HepG2 (cell line): ENCODE results near the gene SYN1. TPM values are rescaled to one million over a fixed set of nuclear protein-coding genes. Genes with fewer than 3 reads are reported as not detected.

Experiments
- ATAC-seq: fragments of 200-7000 bp; cut with Tn5 transposase; 3 replicates; pipeline ENCODE4 v1.9.1; 2020; ENCODE audit warnings: mild to moderate bottlenecking, moderate library complexity
- BruUV-seq: library from RNA; stranded (reverse); fragments of 400-500 nt; replicated peaks from 2 replicates; lab custom pipeline; 2021; lab: Mats Ljungman, UMichigan
- CTCF ChIA-PET: fragments of 300-600 bp; formaldehyde crosslinking; extraction: SDS; loops from one replicate; lab custom pipeline; 2021; ENCODE audit warnings: low total read pairs, inconsistent platforms, low intra/inter-chr PET ratio; lab: Yijun Ruan, JAX
- POLR2A ChIA-PET: fragments of 350-600 bp; sonication (Branson Sonifier 250); formaldehyde crosslinking; loops from one replicate; lab custom pipeline; 2020; ENCODE audit warnings: antibody characterized with exemption, inconsistent platforms; lab: Yijun Ruan, JAX
- DNase-seq: peaks from one replicate; pipeline ENCODE4 v3.0.0-alpha.2; 2015; ENCODE audit warnings: low spot score
- FAIRE-seq: peaks from 3 replicates; lab custom pipeline; 2011; peaks lifted over from hg19 to GRCh38; lab: Jason Lieb, UNC
- H2AFZ ChIP-seq: one replicate; pipeline ENCODE4 v1.6.1; 2011; ENCODE audit warnings: low read length, inconsistent platforms
- H3K27ac ChIP-seq: fragments of 300-600 bp; 3 replicates; pipeline ENCODE4 v1.8.0; 2011; ENCODE audit warnings: mixed run types, mild to moderate bottlenecking, mixed read lengths, low read length, inconsistent platforms; ENCODE audit not compliant: insufficient read depth; ENCODE audit errors: extremely low read length
- H3K27me3 ChIP-seq, 2 experiments: fragments of 200-600 bp in 1 of 2; 2 replicates in 1 of 2; 3 replicates in 1 of 2; pipeline versions ENCODE4 v1.6.0 to v1.8.0; 2011; ENCODE audit warnings: low read length in 2 of 2, mild to moderate bottlenecking in 2 of 2, moderate library complexity in 2 of 2, inconsistent platforms in 1 of 2; ENCODE audit not compliant: insufficient read depth in 2 of 2, control insufficient read depth in 1 of 2
- H3K36me3 ChIP-seq, 2 experiments: fragments of 200-600 bp in 1 of 2; replicated peaks in 1 of 2; 2 replicates in 1 of 2; 3 replicates in 1 of 2; pipeline versions ENCODE4 v1.5.1 to v1.8.0; 2011; ENCODE audit warnings: low read length in 2 of 2, inconsistent platforms in 1 of 2; ENCODE audit not compliant: insufficient read depth in 2 of 2, control insufficient read depth in 1 of 2
- H3K4me1 ChIP-seq: 2 replicates; pipeline ENCODE4 v1.5.1; 2012; ENCODE audit warnings: low read length, inconsistent platforms; ENCODE audit not compliant: insufficient read depth
- H3K4me2 ChIP-seq: 2 replicates; pipeline ENCODE4 v1.6.0; 2011; ENCODE audit warnings: low read depth, low read length, inconsistent platforms
- H3K4me3 ChIP-seq, 3 experiments: fragments of 200-600 bp in 1 of 3; sonication (generic), shearing (Covaris generic) in 1 of 3; replicated peaks in 1 of 3; 2 replicates each; pipeline ENCODE4 v1.5.1; 2011 to 2016; ENCODE audit warnings: low read length in 3 of 3, inconsistent platforms in 2 of 3, low read depth in 2 of 3, mild to moderate bottlenecking in 2 of 3, control low read depth in 1 of 3, mixed read lengths in 1 of 3; ENCODE audit not compliant: insufficient read depth in 1 of 3
- H3K79me2 ChIP-seq: one replicate; pipeline ENCODE4 v1.6.1; 2011; ENCODE audit warnings: low read length, inconsistent platforms; ENCODE audit not compliant: insufficient read depth
- H3K9ac ChIP-seq: 2 replicates; pipeline ENCODE4 v1.6.0; 2011; ENCODE audit warnings: mild to moderate bottlenecking, low read depth, low read length, inconsistent platforms; ENCODE audit not compliant: insufficient read depth
- H3K9me3 ChIP-seq: 2 replicates; pipeline ENCODE4 v1.5.1; 2012; ENCODE audit warnings: mild to moderate bottlenecking, low read length
- H4K20me1 ChIP-seq: 2 replicates; pipeline ENCODE4 v1.6.0; 2011; ENCODE audit warnings: inconsistent platforms, mild to moderate bottlenecking, low read length, moderate library complexity; ENCODE audit not compliant: insufficient read depth
- HES4 ChIP-seq: sonication (generic); formaldehyde crosslinking; IDR thresholded peaks from 2 replicates; pipeline ENCODE4 v1.9.0; 2021; ENCODE audit warnings: mild to moderate bottlenecking, missing genetic modification reagents, borderline replicate concordance
- HMG20A ChIP-seq: IDR thresholded peaks from 2 replicates; pipeline ENCODE4 v1.6.1; 2016; ENCODE audit warnings: borderline replicate concordance
- KDM2A ChIP-seq: sonication (generic); formaldehyde crosslinking; IDR thresholded peaks from 2 replicates; pipeline ENCODE4 v1.4.0; 2020; ENCODE audit warnings: low read depth, missing genetic modification reagents, borderline replicate concordance
- NFKB2 ChIP-seq: sonication (generic); formaldehyde crosslinking; IDR thresholded peaks from 2 replicates; pipeline ENCODE4 v1.4.0; 2020; ENCODE audit warnings: missing genetic modification reagents, borderline replicate concordance
- RARA ChIP-seq: IDR thresholded peaks from 2 replicates; pipeline ENCODE4 v1.6.1; 2016; ENCODE audit warnings: missing genetic modification reagents, missing compliant biosample characterization
- SNAI1 ChIP-seq: sonication (generic); formaldehyde crosslinking; IDR thresholded peaks from 2 replicates; pipeline ENCODE4 v1.5.0; 2020; ENCODE audit warnings: mild to moderate bottlenecking, missing genetic modification reagents, borderline replicate concordance
- ZNF121 ChIP-seq: sonication (generic); formaldehyde crosslinking; IDR thresholded peaks from 2 replicates; pipeline ENCODE4 v1.5.0; 2020; ENCODE audit warnings: mild to moderate bottlenecking, missing genetic modification reagents
- ZNF256 ChIP-seq: sonication (generic); formaldehyde crosslinking; conservative IDR thresholded peaks from 2 replicates; pipeline ENCODE4 v1.4.0; 2020; ENCODE audit warnings: missing genetic modification reagents
- ZNF383 ChIP-seq: sonication (generic); formaldehyde crosslinking; IDR thresholded peaks from 2 replicates; pipeline ENCODE4 v1.4.0; 2020; ENCODE audit warnings: missing genetic modification reagents, mild to moderate bottlenecking, borderline replicate concordance
- ZNF609 ChIP-seq: sonication (generic); formaldehyde crosslinking; IDR thresholded peaks from 2 replicates; pipeline ENCODE4 v1.4.0; 2020; ENCODE audit warnings: mild to moderate bottlenecking, missing genetic modification reagents, borderline replicate concordance
- ZNF674 ChIP-seq: sonication (generic); formaldehyde crosslinking; IDR thresholded peaks from 2 replicates; pipeline ENCODE4 v1.5.0; 2020; ENCODE audit warnings: low read depth, mild to moderate bottlenecking, missing genetic modification reagents
- ZSCAN21 ChIP-seq: sonication (generic); formaldehyde crosslinking; IDR thresholded peaks from 2 replicates; pipeline ENCODE4 v1.8.0; 2022; ENCODE audit warnings: mild to moderate bottlenecking, missing genetic modification reagents, moderate library complexity, borderline replicate concordance
- WGBS: methylation state at CpG from one replicate; pipeline ENCODE4 v1.1.6; 2017; ENCODE audit warnings: low lambda C conversion rate; 5-methylcytosine and 5-hydroxymethylcytosine counted together
- in situ Hi-C: cut with HindIII; loops from 2 replicates; pipeline ENCODE4 v1.10.0; 2017; ENCODE audit warnings: low pct_unique_long_range_greater_than_20kb; ENCODE audit not compliant: extremely low pct_ligation_motif_present
- intact Hi-C: fragments of 100-400 bp; cut with micrococcal nuclease; formaldehyde crosslinking; loops from one replicate; pipeline ENCODE4 v1.10.0; 2022; ENCODE audit not compliant: unreplicated experiment
- polyA plus RNA-seq, 8 experiments: library from polyadenylated mRNA; depleted of rRNA in 3 of 8; stranded (reverse) in 7 of 8; unstranded in 1 of 8; fragments of >200 nt; fragmentation: Illumina TruSeq in 4 of 8; extraction: Trizol in 4 of 8; gene quantifications; 2 replicates each; pipeline versions ENCODE4 v1.2.1 to v1.2.3, GENCODE V29; 2011 to 2016; ENCODE audit warnings: low read depth in 4 of 8, missing spikeins in 1 of 8, mixed read lengths in 1 of 8; ENCODE audit not compliant: insufficient read depth in 1 of 8
- total RNA-seq, 5 experiments: library from RNA; depleted of rRNA; stranded (reverse); fragments of >200 nt; fragmentation: Illumina TruSeq; extraction: Trizol; gene quantifications; 2 replicates each; pipeline ENCODE4 v1.2.3, GENCODE V29; 2016; ENCODE audit warnings: low read depth in 1 of 5
- TF ChIP-seq, protein P1 (sequence below): sonication (generic); formaldehyde crosslinking; IDR thresholded peaks from 2 replicates; pipeline ENCODE4 v1.8.0; 2022; ENCODE audit warnings: low read depth, missing genetic modification reagents

SYN1 gene
- total and polyA plus RNA-seq, 2 of the 13 experiments (the other 11 are each of a cell fraction or from before 2014, with no cell fraction given), result not detected

DNA sequence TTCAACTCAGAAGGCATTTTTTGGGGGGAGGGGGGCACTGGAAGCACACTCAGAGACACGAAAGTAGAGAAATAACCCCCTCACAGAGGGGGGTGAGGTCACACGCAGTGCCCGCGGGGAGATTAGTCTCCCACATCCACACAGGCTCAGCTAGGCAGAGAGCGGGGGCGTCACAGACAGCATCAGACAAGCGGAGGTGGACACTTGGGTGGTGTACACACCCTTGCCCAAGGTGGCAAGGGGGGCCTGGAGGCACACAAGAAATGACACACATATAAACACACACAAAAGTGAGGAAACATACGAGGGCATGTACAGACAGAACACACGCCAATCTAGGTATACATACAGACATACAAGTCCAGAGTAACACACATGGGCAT, 637 bp upstream of the SYN1 start:
- H3K4me3 ChIP-seq, result no peak overlapping the region
- H3K9ac ChIP-seq, result no peak overlapping the region
- H3K9me3 ChIP-seq, result no peaks in the 10 kb centered on the region
- no peaks in the 10 kb centered on the region for H3K79me2 ChIP-seq
- intact Hi-C loops (no loop called here), in situ Hi-C loops (no loop called here)
- no peak overlapping the region for H3K4me2 ChIP-seq
- H4K20me1 ChIP-seq, result no peaks in the 10 kb centered on the region
- ChIA-PET POLR2A (no interaction called here), CTCF (no interaction called here)
- ATAC-seq (no peak), FAIRE-seq (no peak), DNase-seq (no peak)
- H3K36me3 ChIP-seq, result no peaks in the 10 kb centered on the region
- 87% methylated on average over 9 of the region's 9 CpGs for WGBS
- no peak overlapping the region for H3K27ac ChIP-seq
- no TSS peak for BruUV-seq
- H2AFZ ChIP-seq, result no peak overlapping the region
- peaks cover 0 to 9% of the 10 kb centered on the region in 2 experiments; a peak in 1 of 5 replicates for H3K27me3 ChIP-seq
- H3K4me1 ChIP-seq, result no peaks in the 10 kb centered on the region
- TF ChIP-seq HMG20A (CRISPR knock-in tag) (no peak), ZNF121 (CRISPR knock-in tag) (no peak)

GRCh38 chrX:47618923-47619485, 653 bp downstream of the SYN1 start:
- Histone ChIP-seq H3K9ac (no peak overlapping the region), H3K27ac (no peak overlapping the region), H3K36me3 (no peaks in the 10 kb centered on the region), H2AFZ (no peak overlapping the region), H3K27me3 (peaks cover 0 to 6% of the 10 kb centered on the region in 2 experiments; a peak in 1 of 5 replicates), H3K9me3 (no peaks in the 10 kb centered on the region), H4K20me1 (no peaks in the 10 kb centered on the region), H3K4me2 (no peak overlapping the region), H3K4me3 (no peak overlapping the region), H3K4me1 (no peaks in the 10 kb centered on the region), H3K79me2 (no peaks in the 10 kb centered on the region)
- intact Hi-C loops (no loop called here), in situ Hi-C loops (no loop called here)
- ATAC-seq (no peak), DNase-seq (no peak), FAIRE-seq (no peak)
- POLR2A ChIA-PET, result no interaction called here
- CTCF ChIA-PET, result no interaction called here
- 59% methylated on average over 18 of the region's 32 CpGs for WGBS
- BruUV-seq, result no TSS peak
- TF ChIP-seq ZNF256 (CRISPR knock-in tag) (no peak), RARA (CRISPR knock-in tag) (no peak), ZNF383 (CRISPR knock-in tag) (no peak), ZNF609 (no peak), NFKB2 (no peak), SNAI1 (no peak), ZNF674 (no peak), ZSCAN21 (CRISPR knock-in tag) (no peak), HES4 (CRISPR knock-in tag) (no peak), KDM2A (CRISPR knock-in tag) (no peak)
- TF ChIP-seq, protein P1, sequence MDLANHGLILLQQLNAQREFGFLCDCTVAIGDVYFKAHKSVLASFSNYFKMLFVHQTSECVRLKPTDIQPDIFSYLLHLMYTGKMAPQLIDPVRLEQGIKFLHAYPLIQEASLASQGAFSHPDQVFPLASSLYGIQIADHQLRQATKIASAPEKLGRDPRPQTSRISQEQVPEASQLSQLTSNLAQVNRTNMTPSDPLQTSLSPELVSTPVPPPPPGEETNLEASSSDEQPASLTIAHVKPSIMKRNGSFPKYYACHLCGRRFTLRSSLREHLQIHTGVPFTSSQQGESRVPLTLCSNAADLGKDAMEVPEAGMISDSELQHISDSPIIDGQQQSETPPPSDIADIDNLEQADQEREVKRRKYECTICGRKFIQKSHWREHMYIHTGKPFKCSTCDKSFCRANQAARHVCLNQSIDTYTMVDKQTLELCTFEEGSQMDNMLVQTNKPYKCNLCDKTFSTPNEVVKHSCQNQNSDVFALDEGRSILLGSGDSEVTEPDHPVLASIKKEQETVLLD, result no peak
